Neuronal stem cell (in vitro differentiated cells): ENCODE measurements around the gene BIN1.

Experiments
- DNase-seq: peaks from one replicate; pipeline ENCODE4 v3.0.0-alpha.2; 2013; ENCODE audit warnings: low spot score
- H2AFZ ChIP-seq: one replicate; pipeline ENCODE4 v1.6.1; 2013; ENCODE audit warnings: mild to moderate bottlenecking, low read length, inconsistent platforms
- H2AK5ac ChIP-seq: 2 replicates; pipeline ENCODE4 v1.6.1; 2013; ENCODE audit warnings: low read depth, mild to moderate bottlenecking, inconsistent platforms, low read length, moderate library complexity, mixed read lengths
- H2BK120ac ChIP-seq: 2 replicates; pipeline ENCODE4 v1.6.1; 2013; ENCODE audit warnings: low read depth, mild to moderate bottlenecking, inconsistent platforms, low read length, moderate library complexity, mixed read lengths
- H2BK12ac ChIP-seq: one replicate; pipeline ENCODE4 v1.6.1; 2013; ENCODE audit warnings: low read length, inconsistent platforms
- H2BK15ac ChIP-seq: 2 replicates; pipeline ENCODE4 v1.6.1; 2013; ENCODE audit warnings: mild to moderate bottlenecking, low read length, inconsistent platforms, mixed read lengths
- H2BK5ac ChIP-seq: one replicate; pipeline ENCODE4 v1.6.1; 2013; ENCODE audit warnings: inconsistent platforms, mild to moderate bottlenecking, low read length, moderate library complexity
- H3K14ac ChIP-seq: one replicate; pipeline ENCODE4 v1.6.1; 2013; ENCODE audit warnings: low read length, inconsistent platforms
- H3K18ac ChIP-seq: 2 replicates; pipeline ENCODE4 v1.6.1; 2013; ENCODE audit warnings: low read length, inconsistent platforms
- H3K23ac ChIP-seq: 2 replicates; pipeline ENCODE4 v1.6.1; 2013; ENCODE audit warnings: low read depth, mild to moderate bottlenecking, mixed read lengths, low read length, inconsistent platforms; ENCODE audit not compliant: poor library complexity
- H3K27ac ChIP-seq: replicated peaks from 3 replicates; pipeline ENCODE4 v1.5.1; 2013; ENCODE audit warnings: low read length, inconsistent platforms
- H3K27me3 ChIP-seq, 3 experiments: 2 replicates each; pipeline ENCODE4 v1.6.1; 2013; ENCODE audit warnings: low read length in 3 of 3, mild to moderate bottlenecking in 2 of 3, inconsistent platforms in 1 of 3, low read depth in 1 of 3, mixed read lengths in 1 of 3, moderate library complexity in 1 of 3; ENCODE audit not compliant: control insufficient read depth in 3 of 3, insufficient read depth in 3 of 3
- H3K36me3 ChIP-seq, 2 donors: replicated peaks in 1 of 2; 2 replicates each; pipeline ENCODE4 v1.6.1; 2013; ENCODE audit warnings: low read length in 2 of 2; ENCODE audit not compliant: control insufficient read depth in 2 of 2, insufficient read depth in 2 of 2
- H3K4ac ChIP-seq: 2 replicates; pipeline ENCODE4 v1.6.1; 2013; ENCODE audit warnings: inconsistent platforms, mild to moderate bottlenecking, low read length, moderate library complexity
- H3K4me1 ChIP-seq, 2 donors: 1 replicate in 1 of 2; 2 replicates in 1 of 2; pipeline ENCODE4 v1.6.1; 2013; ENCODE audit warnings: low read length in 2 of 2, low read depth in 1 of 2; ENCODE audit not compliant: control insufficient read depth in 2 of 2, insufficient read depth in 1 of 2
- H3K4me2 ChIP-seq: one replicate; pipeline ENCODE4 v1.6.1; 2013; ENCODE audit warnings: mild to moderate bottlenecking, low read length, inconsistent platforms; ENCODE audit not compliant: insufficient read depth, poor library complexity, severe bottlenecking
- H3K4me3 ChIP-seq, 2 donors: 2 replicates each; pipeline ENCODE4 v1.5.1; 2013; ENCODE audit warnings: low read length in 2 of 2, mild to moderate bottlenecking in 2 of 2, inconsistent platforms in 1 of 2, moderate library complexity in 1 of 2
- H3K79me1 ChIP-seq: one replicate; pipeline ENCODE4 v1.6.1; 2013; ENCODE audit warnings: low read depth, mild to moderate bottlenecking, inconsistent platforms, low read length, moderate library complexity
- H3K9ac ChIP-seq: one replicate; pipeline ENCODE4 v1.6.1; 2013; ENCODE audit warnings: mild to moderate bottlenecking, low read depth, low read length, inconsistent platforms; ENCODE audit not compliant: poor library complexity
- H3K9me3 ChIP-seq, 2 donors: replicated peaks in 1 of 2; 2 replicates each; pipeline versions ENCODE3 to v1.6.1; 2013; ENCODE audit warnings: low read length in 2 of 2, mild to moderate bottlenecking in 2 of 2, inconsistent platforms in 1 of 2, low read depth in 1 of 2, mixed read lengths in 1 of 2, moderate library complexity in 1 of 2; ENCODE audit not compliant: control insufficient read depth in 2 of 2, insufficient read depth in 1 of 2
- H4K8ac ChIP-seq: one replicate; pipeline ENCODE4 v1.6.1; 2013; ENCODE audit warnings: low read depth, mild to moderate bottlenecking, inconsistent platforms, low read length, moderate library complexity
- H4K91ac ChIP-seq: one replicate; pipeline ENCODE4 v1.6.1; 2013; ENCODE audit warnings: low read length, low read depth, mild to moderate bottlenecking, inconsistent platforms; ENCODE audit not compliant: poor library complexity
- WGBS, 2 donors: extraction: QIAGEN DNeasy Blood & Tissue Kit; methylation state at CpG; one replicate each; pipeline ENCODE4 v1.1.7; 2013; ENCODE audit warnings: missing lambda C conversion rate in 2 of 2, mixed read lengths in 1 of 2; ENCODE audit not compliant: insufficient read length in 2 of 2, insufficient replicate concordance in 1 of 2; ENCODE audit errors: extremely low coverage in 2 of 2; 5-methylcytosine and 5-hydroxymethylcytosine counted together

Gene BIN1

DNA sequence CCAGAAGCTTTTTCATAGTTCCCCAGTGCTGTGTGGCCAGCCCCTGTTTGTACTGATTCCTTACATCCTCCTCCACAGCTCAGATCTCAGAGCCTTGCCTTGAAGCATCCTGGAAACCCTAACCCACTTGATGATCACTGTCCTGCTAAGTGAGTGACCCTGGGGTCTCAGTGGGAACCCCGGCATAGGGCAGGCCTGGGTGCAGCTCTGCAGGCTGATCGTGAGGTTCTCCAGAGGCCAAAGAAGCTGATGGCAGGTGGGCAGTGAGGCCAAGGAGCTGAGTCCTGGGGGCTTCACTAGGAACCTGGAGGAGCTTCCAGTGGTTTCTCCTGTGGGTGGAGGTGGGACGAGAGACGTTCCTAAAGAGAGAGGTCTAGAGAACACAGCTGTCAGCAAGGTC lies 47.4 kb upstream of the BIN1 start:
- no peak overlapping the region for H2BK15ac ChIP-seq
- no peak overlapping the region for H3K4me2 ChIP-seq
- H3K9me3 ChIP-seq = peaks cover 0 to 6% of the 10 kb centered on the region in 2 donors
- no CpG with 5 or more reads among the region's 4 CpGs for WGBS, 2 donors
- H3K36me3 ChIP-seq = no peaks in the 10 kb centered on the region
- H3K4me3 ChIP-seq = no peak overlapping the region
- H3K27me3 ChIP-seq = peaks cover 0 to 3% (median 0%) of the 10 kb centered on the region in 3 experiments
- H2BK5ac ChIP-seq = no peak overlapping the region
- H3K14ac ChIP-seq = no peak overlapping the region
- no peak overlapping the region for H3K27ac ChIP-seq
- H3K79me1 ChIP-seq = no peaks in the 10 kb centered on the region
- no peak overlapping the region for H2BK12ac ChIP-seq
- no peak overlapping the region for H2AK5ac ChIP-seq
- no peak overlapping the region for H3K18ac ChIP-seq
- no peak overlapping the region for H3K4ac ChIP-seq
- H2AFZ ChIP-seq = no peak overlapping the region
- peaks cover 2 to 3% of the 10 kb centered on the region in 2 donors for H3K4me1 ChIP-seq
- H3K9ac ChIP-seq = no peak overlapping the region
- H2BK120ac ChIP-seq = no peak overlapping the region
- no peak for DNase-seq
- H4K91ac ChIP-seq = no peak overlapping the region
- H3K23ac ChIP-seq = no peak overlapping the region
- no peak overlapping the region for H4K8ac ChIP-seq

- no peak overlapping the region for H3K27ac ChIP-seq
- H2BK5ac ChIP-seq = no peak overlapping the region
- no peak overlapping the region for H2BK120ac ChIP-seq
- peaks cover 0 to 6% of the 10 kb centered on the region in 2 donors for H3K9me3 ChIP-seq
- no peak overlapping the region for H2BK12ac ChIP-seq
- H3K14ac ChIP-seq = no peak overlapping the region
- H4K8ac ChIP-seq = no peak overlapping the region
- H3K9ac ChIP-seq = no peak overlapping the region
- H3K36me3 ChIP-seq = no peaks in the 10 kb centered on the region
- no peak overlapping the region for H2AFZ ChIP-seq
- H3K18ac ChIP-seq = no peak overlapping the region
- no peak for DNase-seq
- no peak overlapping the region for H2BK15ac ChIP-seq
- H3K4ac ChIP-seq = no peak overlapping the region
- H3K27me3 ChIP-seq = peaks cover 0 to 3% (median 0%) of the 10 kb centered on the region in 3 experiments
- H3K79me1 ChIP-seq = no peaks in the 10 kb centered on the region
- no peak overlapping the region for H2AK5ac ChIP-seq
- no CpG with 5 or more reads among the region's 6 CpGs for WGBS, 2 donors
- no peak overlapping the region for H3K23ac ChIP-seq
- H4K91ac ChIP-seq = no peak overlapping the region
- H3K4me3 ChIP-seq = no peak overlapping the region
- H3K4me2 ChIP-seq = no peak overlapping the region
- H3K4me1 ChIP-seq = peaks cover 2 to 3% of the 10 kb centered on the region in 2 donors
Observed at GRCh38 chr2:127153691-127154158, 46.8 kb upstream of the BIN1 start.

DNA sequence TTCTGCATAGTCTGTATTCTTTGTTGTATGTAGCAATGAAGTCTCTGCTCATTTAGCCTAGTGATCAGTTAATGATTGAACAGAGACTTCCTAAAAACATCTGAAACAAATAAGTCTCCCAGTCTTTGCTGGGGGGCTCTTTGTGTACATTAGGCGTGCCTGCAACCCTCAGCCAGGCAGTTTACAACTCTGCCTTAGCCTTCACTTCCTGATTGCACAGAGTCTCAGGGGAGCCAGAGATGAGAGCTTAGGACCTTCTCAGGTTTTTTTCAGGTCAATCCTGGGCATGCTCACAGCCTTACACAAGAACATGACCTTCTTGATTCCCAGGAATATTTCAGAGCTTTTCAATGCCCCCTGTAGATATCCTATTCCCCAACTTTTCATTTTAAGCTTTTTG lies 44.0 kb upstream of the BIN1 start:
- DNase-seq = no peak
- no peak overlapping the region for H2BK120ac ChIP-seq
- peaks cover 0 to 9% (median 0%) of the 10 kb centered on the region in 3 experiments for H3K27me3 ChIP-seq
- no peak overlapping the region for H2AK5ac ChIP-seq
- H3K4me1 ChIP-seq = no peaks in the 10 kb centered on the region
- H3K79me1 ChIP-seq = no peaks in the 10 kb centered on the region
- no peak overlapping the region for H3K14ac ChIP-seq
- H3K4me2 ChIP-seq = no peak overlapping the region
- no peak overlapping the region for H2BK5ac ChIP-seq
- no peak overlapping the region for H4K8ac ChIP-seq
- no peak overlapping the region for H2BK12ac ChIP-seq
- no peak overlapping the region for H2AFZ ChIP-seq
- H3K23ac ChIP-seq = no peak overlapping the region
- H3K27ac ChIP-seq = no peak overlapping the region
- no peak overlapping the region for H4K91ac ChIP-seq
- H3K18ac ChIP-seq = no peak overlapping the region
- no peak overlapping the region for H3K4me3 ChIP-seq
- WGBS, 2 donors = no CpG with 5 or more reads among the region's 1 CpG
- H3K9ac ChIP-seq = no peak overlapping the region
- H2BK15ac ChIP-seq = no peak overlapping the region
- H3K9me3 ChIP-seq = peaks cover 3 to 5% of the 10 kb centered on the region in 2 donors
- H3K36me3 ChIP-seq = no peaks in the 10 kb centered on the region
- no peak overlapping the region for H3K4ac ChIP-seq

DNA sequence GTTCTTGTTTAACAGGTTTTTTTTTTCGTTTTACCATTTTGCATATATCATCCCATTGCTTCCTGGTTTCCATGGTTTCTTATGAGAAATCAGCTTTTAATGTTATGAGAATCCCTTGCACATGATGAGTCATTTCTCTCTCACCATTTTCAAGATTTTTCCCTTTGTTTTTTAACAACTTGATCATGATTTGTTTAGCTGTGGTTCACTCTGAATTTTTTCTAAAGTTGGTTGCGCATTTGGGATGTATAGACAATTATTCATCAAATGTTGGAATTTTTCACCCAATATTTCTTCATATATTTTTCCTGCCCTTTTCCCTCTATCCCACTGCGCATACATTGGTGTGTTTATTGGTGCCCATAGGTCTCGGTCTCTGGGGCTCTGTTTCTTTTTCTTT lies 42.4 kb upstream of the BIN1 start:
- H3K14ac ChIP-seq = no peak overlapping the region
- H3K36me3 ChIP-seq = no peaks in the 10 kb centered on the region
- no peak overlapping the region for H4K91ac ChIP-seq
- no CpG with 5 or more reads among the region's 4 CpGs for WGBS, 2 donors
- no peak overlapping the region for H3K4me2 ChIP-seq
- no peak overlapping the region for H3K9ac ChIP-seq
- no peak overlapping the region for H3K23ac ChIP-seq
- H3K9me3 ChIP-seq = peaks cover 3 to 5% of the 10 kb centered on the region in 2 donors
- no peak overlapping the region for H3K18ac ChIP-seq
- no peak overlapping the region for H2BK5ac ChIP-seq
- H2BK12ac ChIP-seq = no peak overlapping the region
- no peak overlapping the region for H2AK5ac ChIP-seq
- H3K79me1 ChIP-seq = no peaks in the 10 kb centered on the region
- no peak overlapping the region for H3K27ac ChIP-seq
- H2BK15ac ChIP-seq = no peak overlapping the region
- DNase-seq = no peak
- H2BK120ac ChIP-seq = no peak overlapping the region
- peaks cover 0 to 7% (median 0%) of the 10 kb centered on the region in 3 experiments for H3K27me3 ChIP-seq
- H4K8ac ChIP-seq = no peak overlapping the region
- no peak overlapping the region for H2AFZ ChIP-seq
- no peak overlapping the region for H3K4ac ChIP-seq
- no peak overlapping the region for H3K4me3 ChIP-seq
- H3K4me1 ChIP-seq = peaks cover 0 to 3% of the 10 kb centered on the region in 2 donors
